ENCODE data around the gene DNAAF5. TPM values are rescaled to one million over a fixed set of nuclear protein-coding genes. Genes with fewer than 3 reads are reported as not detected.

Gene DNAAF5
- total and polyA plus RNA-seq, 2 of the 13 experiments (the other 11 are each of a cell fraction or from before 2014, with no cell fraction given) = 11.9 to 21.5 TPM

DNA sequence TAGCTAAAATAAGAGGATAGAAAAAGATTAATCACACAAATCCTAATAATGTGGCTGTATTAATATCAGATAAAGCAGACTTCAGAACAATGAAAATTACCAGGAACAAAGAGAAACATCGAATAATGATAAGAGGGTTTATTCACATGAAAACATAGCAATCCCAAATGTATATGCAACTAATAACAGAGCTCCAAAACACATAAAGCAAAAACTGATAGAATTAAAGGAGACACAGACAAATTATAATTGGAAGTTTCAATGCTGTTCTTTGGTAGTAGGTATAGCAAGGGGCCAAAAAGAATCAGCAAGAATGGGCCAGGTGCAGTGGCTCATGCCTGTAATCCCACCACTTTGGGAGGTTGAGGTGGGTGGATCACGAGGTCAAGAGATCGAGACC is 23.4 kb upstream of the DNAAF5 start:
- intact Hi-C loops (cut with micrococcal nuclease; ENCODE audit: unreplicated experiment) (no loop called here), in situ Hi-C loops (cut with HindIII; ENCODE audit: extremely low pct_ligation_motif_present, low pct_unique_long_range_greater_than_20kb) (no loop called here)
- Histone ChIP-seq H2AFZ (ENCODE audit: low read length) (no peak overlapping the region), H3K4me3 (replicated peaks in 1 of 3; ENCODE audit: insufficient read depth in 1 of 3, low read depth in 2 of 3, low read length in 3 of 3) (no peak overlapping the region), H3K27ac (ENCODE audit: extremely low read length, insufficient read depth, low read length) (no peak overlapping the region), H3K4me2 (ENCODE audit: low read depth, low read length) (no peak overlapping the region), H3K79me2 (ENCODE audit: insufficient read depth, low read length) (no peaks in the 10 kb centered on the region), H3K9ac (ENCODE audit: insufficient read depth, low read depth, low read length) (no peak overlapping the region), H4K20me1 (ENCODE audit: insufficient read depth, low read length) (no peaks in the 10 kb centered on the region), H3K36me3 (replicated peaks in 1 of 2; ENCODE audit: control insufficient read depth in 1 of 2, insufficient read depth in 2 of 2, low read length in 2 of 2) (peaks cover 3 to 28% of the 10 kb centered on the region in 2 experiments; a peak in 3 of 5 replicates), H3K9me3 (ENCODE audit: low read length) (peaks cover 8% of the 10 kb centered on the region; the same call in 1 of the 2 replicates), H3K27me3 (ENCODE audit: control insufficient read depth in 1 of 2, insufficient read depth in 2 of 2, low read length in 2 of 2) (no peaks in the 10 kb centered on the region), H3K4me1 (ENCODE audit: insufficient read depth, low read length) (no peaks in the 10 kb centered on the region)
- TF ChIP-seq ELF4 (CRISPR knock-in tag; IDR thresholded peaks at IDR 0.05; ENCODE audit: borderline replicate concordance) = no peak
- TF ChIP-seq ZNF331 (CRISPR knock-in tag; IDR thresholded peaks at IDR 0.05) = no peak
- TF ChIP-seq, protein P1, sequence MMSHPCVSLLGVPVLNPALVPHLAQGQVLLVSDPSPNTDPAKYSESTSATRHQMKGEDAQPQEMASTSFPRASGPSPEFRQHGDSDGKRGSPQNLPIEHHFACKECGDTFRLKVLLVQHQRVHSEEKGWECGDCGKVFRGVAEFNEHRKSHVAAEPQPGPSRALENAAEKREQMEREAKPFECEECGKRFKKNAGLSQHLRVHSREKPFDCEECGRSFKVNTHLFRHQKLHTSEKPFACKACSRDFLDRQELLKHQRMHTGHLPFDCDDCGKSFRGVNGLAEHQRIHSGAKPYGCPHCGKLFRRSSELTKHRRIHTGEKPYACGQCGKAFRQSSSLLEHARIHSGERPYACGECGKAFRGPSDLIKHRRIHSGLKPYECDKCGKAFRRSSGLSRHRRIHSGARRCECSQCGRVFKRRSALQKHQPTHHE (CRISPR knock-in tag; IDR thresholded peaks at IDR 0.05; ENCODE audit: borderline replicate concordance) = no peak
- TF ChIP-seq MYC (CRISPR knock-in tag; IDR thresholded peaks at IDR 0.05; ENCODE audit: borderline replicate concordance) = no peak
- no peak for TF ChIP-seq PAXIP1 (CRISPR knock-in tag; conservative IDR thresholded peaks at IDR 0.05)
- no peak for TF ChIP-seq TP53 (CRISPR knock-in tag; conservative IDR thresholded peaks at IDR 0.05)
- no peak for TF ChIP-seq JDP2 (CRISPR knock-in tag; IDR thresholded peaks at IDR 0.05; ENCODE audit: borderline replicate concordance)
- no peak for TF ChIP-seq HMGXB4 (CRISPR knock-in tag; IDR thresholded peaks at IDR 0.05; ENCODE audit: borderline replicate concordance in 1 of 2, low read depth in 1 of 2)
- TF ChIP-seq POLR2G (IDR thresholded peaks at IDR 0.05; ENCODE audit: low read depth, low read length) = no peak
- no peak for TF ChIP-seq ZNF580 (CRISPR knock-in tag; IDR thresholded peaks at IDR 0.05; ENCODE audit: borderline replicate concordance, low read depth)
- no peak for TF ChIP-seq MTA1 (CRISPR knock-in tag; IDR thresholded peaks at IDR 0.05; ENCODE audit: borderline replicate concordance)
- no peak for TF ChIP-seq FOSL1 (CRISPR knock-in tag; IDR thresholded peaks at IDR 0.05; ENCODE audit: borderline replicate concordance)
- TF ChIP-seq, protein P2, sequence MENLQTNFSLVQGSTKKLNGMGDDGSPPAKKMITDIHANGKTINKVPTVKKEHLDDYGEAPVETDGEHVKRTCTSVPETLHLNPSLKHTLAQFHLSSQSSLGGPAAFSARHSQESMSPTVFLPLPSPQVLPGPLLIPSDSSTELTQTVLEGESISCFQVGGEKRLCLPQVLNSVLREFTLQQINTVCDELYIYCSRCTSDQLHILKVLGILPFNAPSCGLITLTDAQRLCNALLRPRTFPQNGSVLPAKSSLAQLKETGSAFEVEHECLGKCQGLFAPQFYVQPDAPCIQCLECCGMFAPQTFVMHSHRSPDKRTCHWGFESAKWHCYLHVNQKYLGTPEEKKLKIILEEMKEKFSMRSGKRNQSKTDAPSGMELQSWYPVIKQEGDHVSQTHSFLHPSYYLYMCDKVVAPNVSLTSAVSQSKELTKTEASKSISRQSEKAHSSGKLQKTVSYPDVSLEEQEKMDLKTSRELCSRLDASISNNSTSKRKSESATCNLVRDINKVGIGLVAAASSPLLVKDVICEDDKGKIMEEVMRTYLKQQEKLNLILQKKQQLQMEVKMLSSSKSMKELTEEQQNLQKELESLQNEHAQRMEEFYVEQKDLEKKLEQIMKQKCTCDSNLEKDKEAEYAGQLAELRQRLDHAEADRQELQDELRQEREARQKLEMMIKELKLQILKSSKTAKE (CRISPR knock-in tag; IDR thresholded peaks at IDR 0.05; ENCODE audit: borderline replicate concordance) = no peak
- no peak for ATAC-seq
- CTCF ChIA-PET (ENCODE audit: low intra/inter-chr PET ratio, low total read pairs) = no interaction called here
- POLR2A ChIA-PET = no interaction called here
- no peak for FAIRE-seq
- BruUV-seq (replicated peaks) = no TSS peak
- WGBS (ENCODE audit: low lambda C conversion rate) = 97% methylated on average over 3 of the region's 3 CpGs
- DNase-seq (ENCODE audit: low spot score) = no peak

Data from HepG2 (cell line).